Frontal cortex (tissue), 4 donors: Measurements from ENCODE around the gene ASB18. TPM values are rescaled to one million over a fixed set of nuclear protein-coding genes. Genes with fewer than 3 reads are reported as not detected.

Experiments used
- DNase-seq, 2 donors: peaks; one replicate each; pipeline ENCODE4 v3.0.0; 2012; ENCODE audit warnings: low spot score in 2 of 2
- FAIRE-seq: peaks from 2 replicates; lab custom pipeline; 2012; peaks lifted over from hg19 to GRCh38; lab: Jason Lieb, UNC
- small RNA-seq: library from RNA; depleted of rRNA; stranded (forward); fragments of <200 nt; gene quantifications from one replicate; pipeline ENCODE3, GENCODE V24; 2014
- total RNA-seq: library from RNA; depleted of rRNA; stranded (reverse); fragments of >200 nt; gene quantifications from one replicate; pipeline ENCODE4 v1.2.3, GENCODE V29; 2014
- donor health status: control.
- donor health status: control.
- donor health status: control.

The ASB18 gene
- total RNA-seq, 1 donor from 2014 or later = 0.82 TPM

DNA sequence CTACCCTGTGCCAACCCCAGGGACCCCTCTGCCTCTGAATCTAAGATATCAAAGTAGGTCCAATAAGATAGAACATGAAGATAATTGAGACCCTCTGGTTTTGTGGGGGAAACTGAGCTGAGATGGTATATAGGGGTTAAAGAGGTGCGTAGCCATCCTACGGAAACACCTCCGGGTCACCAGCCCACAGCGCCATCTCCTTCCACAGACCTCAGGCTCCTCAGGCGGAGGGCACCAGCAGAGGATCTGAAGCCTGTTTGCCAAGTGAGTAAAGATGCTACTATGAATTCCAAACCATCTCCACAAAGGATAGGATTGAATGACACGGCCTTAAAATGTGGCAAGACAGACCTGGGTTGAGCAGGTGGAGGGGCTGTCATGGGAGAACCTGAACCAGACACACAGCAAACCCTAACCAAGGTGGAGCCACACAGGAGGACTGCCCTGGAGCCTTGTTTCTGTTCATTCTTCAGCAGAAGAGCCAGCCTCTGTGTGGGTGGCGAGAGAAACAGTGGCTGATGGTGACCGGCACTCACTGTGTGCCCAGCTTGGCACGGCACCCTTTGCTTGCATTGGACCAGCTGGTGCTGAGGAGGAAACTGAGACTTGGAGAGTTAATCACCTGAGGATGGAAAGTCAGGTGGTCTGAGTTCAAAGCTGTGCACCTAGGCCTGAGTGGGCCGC, 106.2 kb downstream of the ASB18 start:
- DNase-seq (no peak), FAIRE-seq (no peak)

DNA sequence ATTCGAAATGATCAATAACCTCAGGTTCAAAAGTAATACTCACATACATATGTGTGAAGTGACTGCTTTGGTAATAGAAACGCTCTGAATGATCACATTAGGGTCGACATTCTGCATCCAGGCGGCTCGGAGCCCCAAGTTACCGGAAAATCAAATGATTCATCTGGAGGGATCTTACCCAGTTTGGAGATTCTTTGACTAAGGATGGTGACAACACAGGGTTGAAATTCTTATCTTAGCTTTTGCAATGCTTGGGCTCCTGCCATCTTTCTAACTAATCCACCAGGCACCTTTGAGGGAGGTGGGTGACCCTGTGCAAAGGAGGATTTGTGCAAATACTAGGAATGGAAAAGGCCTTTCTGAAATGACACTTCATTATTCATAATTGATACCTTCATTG, 106.8 kb downstream of the ASB18 start:
- no peak for DNase-seq
- no peak for FAIRE-seq

DNA sequence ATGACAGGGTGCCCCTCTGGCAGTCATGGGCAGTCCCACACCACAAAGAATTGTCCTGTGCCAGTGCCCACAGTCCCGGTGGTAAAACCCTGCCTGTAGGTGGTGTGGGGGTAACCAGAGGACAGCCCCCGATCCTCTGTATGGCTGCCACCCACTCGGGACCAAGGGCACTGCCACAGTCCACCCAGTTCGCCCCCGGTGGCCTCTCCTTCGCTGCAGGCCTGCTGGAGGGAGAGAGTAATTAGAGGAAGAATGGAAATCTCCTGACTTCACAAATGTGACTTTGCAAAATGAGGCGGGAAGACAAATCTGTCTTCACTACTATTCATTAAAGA, 107.4 kb downstream of the ASB18 start:
- FAIRE-seq (no peak), DNase-seq (no peak)

DNA sequence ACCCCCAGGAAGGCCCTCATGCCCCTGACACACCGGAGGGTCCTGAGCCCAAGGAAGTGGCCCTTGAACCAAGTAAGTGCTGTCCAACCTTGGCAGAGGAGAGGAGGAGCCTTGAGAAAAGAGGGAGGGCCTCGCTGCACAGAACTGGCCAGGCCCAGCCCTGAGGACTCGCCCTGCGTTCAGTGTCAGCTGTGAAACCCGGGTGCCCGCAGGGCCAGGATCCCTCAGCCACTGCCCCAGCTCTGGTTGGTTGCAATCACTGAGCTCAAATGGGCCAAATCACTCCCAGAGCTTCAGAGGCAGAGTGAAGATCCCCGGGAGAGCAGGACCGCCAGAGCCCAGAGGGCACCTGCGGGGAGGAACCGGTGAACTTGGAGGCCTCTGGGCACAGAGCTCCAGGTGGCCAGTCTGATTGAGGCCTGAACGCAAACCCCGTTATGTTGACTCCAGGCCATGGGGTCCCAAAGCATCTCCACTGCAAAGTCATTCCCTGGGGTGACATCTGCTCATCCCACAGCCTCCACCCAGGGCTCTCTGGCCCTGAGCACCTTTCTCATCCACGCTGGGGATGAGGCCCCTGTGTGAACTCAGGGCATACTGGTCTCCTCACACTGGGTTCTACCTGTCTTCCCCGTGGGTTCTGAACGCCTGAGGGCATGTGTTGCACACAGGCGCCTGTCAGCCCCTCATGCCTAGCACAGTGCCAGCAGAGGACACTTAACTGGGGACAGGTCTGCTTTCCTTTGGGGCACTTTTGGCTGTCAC, 107.9 kb downstream of the ASB18 start:
- DNase-seq (no peak), FAIRE-seq (no peak)

DNA sequence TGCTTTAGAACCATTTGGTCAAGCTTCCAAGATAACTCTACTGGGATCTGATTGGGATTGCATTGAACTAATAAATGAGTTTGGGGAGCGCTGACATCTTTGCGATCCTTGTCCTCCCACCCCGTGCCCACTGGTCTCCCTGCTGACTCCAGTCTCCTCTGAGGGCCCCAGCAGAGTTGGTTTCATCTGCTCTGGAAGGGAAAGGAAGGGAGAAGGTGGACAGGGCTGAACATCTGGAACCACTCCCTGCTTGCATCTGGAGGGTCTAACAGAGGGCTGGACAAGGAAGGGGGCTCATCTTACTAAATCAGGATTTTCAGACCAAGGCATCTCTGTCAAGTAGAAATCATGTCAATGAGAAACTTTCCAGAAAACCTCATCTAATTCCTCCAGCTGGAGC, 108.8 kb downstream of the ASB18 start:
- no peak for DNase-seq
- FAIRE-seq = no peak

DNA sequence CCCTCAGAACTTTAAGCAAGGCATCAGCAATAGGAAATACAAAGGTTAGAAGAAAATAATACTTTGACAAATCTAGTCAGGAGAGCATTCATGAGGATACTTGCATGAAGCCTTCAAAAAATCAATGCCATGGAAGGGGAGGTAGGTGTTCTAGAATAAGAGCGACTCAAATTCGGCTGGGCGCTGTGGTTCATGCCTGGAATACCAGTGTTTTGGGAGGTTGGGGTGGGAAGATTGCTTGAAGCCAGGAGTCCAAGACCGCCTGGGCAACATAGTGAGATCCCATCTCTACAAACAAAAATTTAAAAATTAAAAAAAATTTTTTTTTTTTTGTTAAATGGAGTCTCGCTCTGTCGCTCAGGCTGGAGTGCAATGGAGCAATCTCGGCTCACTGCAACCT, 117.8 kb downstream of the ASB18 start:
- DNase-seq (no peak), FAIRE-seq (no peak)

DNA sequence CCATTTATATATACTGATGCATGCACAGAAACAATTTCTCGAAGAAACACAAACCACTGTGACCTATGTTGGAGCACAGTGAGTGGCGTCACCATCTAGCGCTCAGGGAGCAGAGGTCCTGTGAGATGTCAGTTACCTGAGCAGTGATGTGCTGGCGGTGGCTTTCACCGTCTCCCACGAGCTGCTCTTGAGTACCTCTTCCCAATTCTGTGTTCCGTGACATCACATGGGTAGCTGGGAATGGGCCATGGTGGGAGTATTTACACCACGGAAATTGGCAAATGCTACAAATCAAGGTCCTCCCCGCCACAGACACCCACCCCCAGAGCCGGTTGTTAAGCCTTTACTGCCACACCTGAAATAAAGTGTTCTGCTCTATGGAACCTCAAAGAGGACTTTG, 120.4 kb downstream of the ASB18 start:
- FAIRE-seq (no peak), DNase-seq (no peak)

Small RNA genes lying within 50 kb of the gene (small RNA-seq; reads per million reads assigned to genes)
- not detected for gene RF00019
- not detected for gene RNU1-31P

Other genes with a start within 250 kb of the ASB18 start
- 0.41 TPM for gene GBX2, start 96.0 kb downstream of the ASB18 start, total RNA-seq